ENCODE measurements around the gene DHX16. TPM values are rescaled to one million over a fixed set of nuclear protein-coding genes. Genes with fewer than 3 reads are reported as not detected.

DHX16 gene
- total and polyA plus RNA-seq, 2 of the 8 experiments (the other 6 are each of a cell fraction or from before 2014, with no cell fraction given): 27.4 to 44.4 TPM

- TF ChIP-seq CTCF (IDR thresholded peaks at IDR 0.05; ENCODE audit: control extremely low read depth in 1 of 3, insufficient read depth in 1 of 3, low read depth in 1 of 3, low read length in 3 of 3) (no peak), RNF2 (IDR thresholded peaks at IDR 0.05; ENCODE audit: borderline replicate concordance, low read depth, low read length, missing control alignments, poor library complexity, severe bottlenecking) (no peak), KDM4A (IDR thresholded peaks at IDR 0.05; ENCODE audit: low read depth, low read length, severe bottlenecking) (no peak)
Measured at GRCh38 chr6:30641048-30641447, 31.8 kb downstream of the DHX16 start (continued).

Data from H1 (cell line).